Measurements from ENCODE around the gene XRCC3.

XRCC3 gene

GRCh38 chr14:103725001-103725682 is 9.9 kb upstream of the XRCC3 start:
- no peak for DNase-seq

GRCh38 chr14:103724116-103724515 is 8.9 kb upstream of the XRCC3 start:
- DNase-seq = peak; percentile 73

DNA sequence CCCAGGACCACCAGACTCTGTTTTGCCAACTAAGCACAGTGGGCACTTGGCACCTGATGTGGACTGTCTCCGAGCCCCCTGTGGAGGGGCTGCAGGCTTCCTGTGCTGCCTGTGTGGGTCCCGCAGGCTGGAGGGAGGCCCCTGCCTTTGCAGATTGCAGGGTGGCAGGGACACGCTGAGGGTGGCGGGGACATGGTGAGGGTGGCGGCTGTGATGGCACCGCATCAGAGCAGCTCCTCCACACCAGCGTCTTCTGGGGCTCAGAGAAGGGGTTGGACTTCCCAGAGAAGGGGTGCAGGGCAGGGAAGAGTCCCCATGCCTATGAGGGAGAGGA is 8.5 kb upstream of the XRCC3 start:
- no peak for DNase-seq

DNA sequence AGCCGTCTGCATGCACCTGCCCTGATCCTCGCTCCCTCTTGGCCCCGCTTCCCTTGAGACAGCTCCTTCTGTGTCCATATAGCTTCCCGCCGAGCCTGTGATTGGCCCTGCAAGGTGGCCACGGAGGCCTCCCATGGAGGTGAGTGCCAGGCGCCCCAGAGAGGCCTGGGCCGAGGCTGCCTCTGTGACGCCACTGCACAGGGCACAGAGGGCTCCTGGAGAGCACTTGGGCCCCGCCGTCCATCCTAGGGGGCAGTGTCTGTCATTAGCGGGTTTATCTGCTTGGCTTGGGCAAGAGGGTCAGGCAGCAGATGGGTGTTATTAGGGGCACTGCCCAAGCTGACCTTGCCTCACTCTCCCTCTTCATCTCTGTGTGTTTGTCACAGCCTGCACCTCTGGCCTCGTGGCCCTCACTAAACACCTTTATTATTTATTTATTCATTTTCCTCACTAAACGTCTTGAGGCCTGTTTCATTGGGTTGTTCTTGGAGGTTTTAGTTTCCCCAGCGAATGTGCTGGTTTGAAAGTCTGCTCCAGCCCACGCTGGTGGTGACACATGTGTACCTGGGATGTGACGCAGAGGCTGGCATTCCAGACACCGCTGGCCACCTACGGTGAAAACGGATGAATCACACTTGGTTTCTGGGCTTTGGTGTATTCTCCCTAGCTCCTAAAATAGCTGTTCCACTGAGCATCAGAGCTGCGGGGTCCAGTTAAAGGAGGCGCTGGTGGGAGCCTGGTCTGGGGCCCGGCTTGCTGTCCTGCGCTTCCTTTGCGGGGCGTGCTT is 6.3 kb upstream of the XRCC3 start:
- DNase-seq = no peak

GRCh38 chr14:103719751-103720150 is 4.5 kb upstream of the XRCC3 start:
- DNase-seq = no peak

GRCh38 chr14:103718572-103718971 is 3.3 kb upstream of the XRCC3 start:
- DNase-seq = peak; percentile 62

DNA sequence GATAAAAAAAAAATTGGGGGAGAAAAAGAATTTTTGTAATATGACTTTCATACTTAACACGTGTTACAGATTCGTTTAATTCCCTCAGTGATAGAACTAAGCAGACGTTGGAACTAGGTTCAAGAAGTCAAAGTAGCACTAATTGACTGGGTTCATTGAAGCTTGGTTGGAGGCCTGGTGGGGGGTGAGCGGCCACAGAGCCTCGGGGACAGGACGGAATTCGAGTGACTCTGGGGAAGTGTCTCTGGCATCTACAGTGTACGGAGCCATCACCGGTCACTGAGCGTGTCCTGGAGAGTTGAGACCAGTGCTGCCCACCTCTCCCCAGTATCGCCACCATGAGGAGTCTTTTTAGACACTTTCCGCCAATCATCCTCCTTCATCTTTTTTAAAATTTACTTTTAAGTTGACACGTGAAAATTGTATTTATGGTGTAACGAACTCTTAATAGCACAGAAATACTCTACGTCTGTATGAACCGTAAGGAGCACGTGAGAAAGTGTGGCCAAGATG is 1.7 kb upstream of the XRCC3 start:
- no peak for DNase-seq

GRCh38 chr14:103716091-103716801 is 995 bp upstream of the XRCC3 start:
- DNase-seq = peak; percentile 68

- no peak for DNase-seq
Measured at GRCh38 chr14:103714063-103714724, 1.1 kb downstream of the XRCC3 start.

GRCh38 chr14:103713304-103714062 is 1.8 kb downstream of the XRCC3 start:
- DNase-seq = no peak

- DNase-seq = no peak
Measured at GRCh38 chr14:103712633-103713247, 2.5 kb downstream of the XRCC3 start.

- DNase-seq = no peak
Measured at GRCh38 chr14:103711516-103712431, 3.5 kb downstream of the XRCC3 start.

- no peak for DNase-seq
Measured at GRCh38 chr14:103710771-103711377, 4.4 kb downstream of the XRCC3 start.

GRCh38 chr14:103709814-103710213 is 5.4 kb downstream of the XRCC3 start:
- DNase-seq = no peak

DNA sequence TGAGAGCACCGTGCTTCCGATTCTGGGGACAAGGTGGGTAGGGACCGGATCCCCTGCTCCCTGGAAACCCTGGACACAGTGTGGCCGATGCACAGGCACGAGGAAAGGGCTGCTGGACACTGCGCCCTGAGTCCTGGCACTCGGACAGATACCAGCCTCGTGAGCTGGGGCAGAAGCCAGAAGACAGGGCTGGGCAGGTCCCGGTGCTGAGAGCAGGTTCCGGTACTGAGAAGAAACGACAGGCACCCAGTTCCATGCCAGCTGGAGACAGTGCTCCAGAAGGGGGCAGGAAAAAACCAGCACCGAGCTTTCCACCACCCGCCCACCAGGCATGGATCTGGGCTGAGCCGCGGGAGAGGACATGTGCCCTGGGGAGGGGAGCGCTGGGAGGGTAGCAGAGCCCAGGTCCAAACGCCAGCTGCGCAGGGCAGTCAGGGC is 6.5 kb downstream of the XRCC3 start:
- no peak for DNase-seq

DNA sequence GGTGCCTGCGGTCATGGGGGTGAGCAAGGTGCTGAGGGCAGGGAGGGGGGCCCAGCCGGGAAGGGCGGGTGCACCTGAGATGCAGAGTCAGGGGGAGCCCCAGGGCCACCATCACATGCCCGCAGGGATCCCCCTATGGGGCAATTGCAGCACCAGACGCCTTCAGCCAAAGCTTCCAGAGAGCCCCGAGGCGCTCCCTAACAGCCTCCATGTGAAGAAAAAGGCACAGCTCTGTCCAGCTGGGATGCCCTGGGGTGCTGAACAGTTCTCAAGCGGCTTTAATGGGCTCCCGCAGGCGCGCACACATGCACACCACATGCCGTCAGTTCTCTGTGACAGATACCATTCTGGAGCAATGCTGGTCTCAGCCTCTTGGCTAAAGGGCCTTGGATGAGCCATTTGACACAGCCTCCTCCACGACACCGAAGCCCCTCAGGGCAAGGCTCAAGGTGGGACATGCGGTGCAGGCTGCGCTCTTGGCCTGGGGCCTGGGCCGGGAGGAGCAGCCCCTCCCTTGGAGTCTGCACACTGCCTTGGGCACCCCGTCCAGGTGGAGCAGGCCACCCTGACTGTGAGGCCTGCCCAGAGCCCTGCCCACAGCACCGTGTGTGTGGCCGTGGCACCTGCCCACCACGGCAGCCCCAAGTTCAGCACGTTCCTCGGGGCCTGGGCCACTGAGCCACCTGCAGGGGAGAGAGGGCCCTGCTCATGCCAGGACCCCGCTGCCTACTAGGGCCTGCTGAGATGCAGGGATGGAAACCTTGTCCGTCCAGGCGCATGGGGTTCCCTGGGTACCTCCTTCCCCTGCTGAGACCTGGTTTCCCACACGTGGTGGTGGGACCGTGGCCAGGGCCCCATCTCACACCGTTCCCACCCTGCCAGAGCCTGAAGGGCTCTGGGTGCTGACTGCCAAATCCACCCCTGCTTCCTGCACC is 7.7 kb downstream of the XRCC3 start:
- DNase-seq = no peak

DNA sequence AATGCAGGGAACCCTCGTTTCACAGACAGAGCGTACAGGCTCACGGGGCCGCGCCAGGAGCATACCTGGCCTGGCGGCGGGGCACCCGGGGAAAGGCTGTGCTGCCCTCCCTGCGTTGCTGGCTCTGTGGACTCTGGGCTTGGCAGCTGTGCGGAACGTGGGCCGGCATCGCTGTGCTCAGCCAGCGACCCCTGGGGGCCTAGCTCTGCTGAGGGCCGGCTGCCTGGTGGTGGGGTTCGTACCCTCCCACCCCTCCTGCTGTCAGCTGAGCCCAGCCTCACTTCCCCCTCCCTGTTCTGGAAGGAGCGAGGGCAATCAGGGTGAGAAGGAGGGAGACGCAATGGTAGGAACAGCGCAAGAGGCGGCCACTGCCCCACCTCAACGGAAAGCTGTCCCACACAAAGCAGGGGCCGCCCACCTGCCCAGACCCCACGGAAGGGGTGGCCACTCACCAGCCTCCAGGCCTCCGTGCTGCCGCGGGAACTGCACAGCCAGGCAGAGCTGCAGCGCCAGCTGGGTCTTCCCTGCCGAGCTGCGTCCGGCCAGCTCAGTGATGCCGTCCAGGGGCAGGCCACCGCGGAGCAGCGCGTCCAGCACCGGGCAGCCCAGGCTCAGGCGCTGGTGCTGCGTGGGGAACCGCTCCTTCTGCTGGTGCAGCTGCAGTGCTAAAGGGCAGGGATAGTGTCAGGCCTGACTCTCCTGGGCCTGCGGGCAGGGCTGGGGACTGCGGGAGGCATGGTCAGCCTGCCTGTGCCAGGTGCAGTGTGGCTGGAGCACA is 8.5 kb downstream of the XRCC3 start:
- DNase-seq = no peak
